C4-2B (cell line): ENCODE measurements around the gene NFIA.

Experiments used
- CTCF ChIP-seq: fragments of 450-650 bp; conservative IDR thresholded peaks from 2 replicates; pipeline ENCODE4 v1.5.1; 2017; ENCODE audit warnings: mild to moderate bottlenecking
- ZFX ChIP-seq: fragments of 450-650 bp; IDR thresholded peaks from 2 replicates; pipeline ENCODE4 v1.6.1; 2017

- TF ChIP-seq CTCF (no peak), ZFX (no peak)
These were observed 28.2 kb downstream of the NFIA start for GRCh38 chr1:61110554-61110953.
